ENCODE measurements around the gene SKI. TPM values are rescaled to one million over a fixed set of nuclear protein-coding genes. Genes with fewer than 3 reads are reported as not detected.

The SKI gene
- total and polyA plus RNA-seq, 5 donors from 2014 or later: 0.25 to 218 (median 0.35) TPM

GRCh38 chr1:2283991-2284895, 56.1 kb downstream of the SKI start:
- ATAC-seq (ENCODE audit: low read depth in 2 of 2): no peak
- Histone ChIP-seq H3K27me3 (ENCODE audit: control insufficient read depth, insufficient read depth, low read length) (no peaks in the 10 kb centered on the region), H3K9me3 (ENCODE audit: control insufficient read depth in 2 of 2, low read length in 2 of 2) (no peaks in the 10 kb centered on the region), H3K4me3 (ENCODE audit: low read depth, low read length) (no peak overlapping the region), H3K36me3 (ENCODE audit: control insufficient read depth, insufficient read depth, low read length) (no peaks in the 10 kb centered on the region), H3K27ac (ENCODE audit: insufficient read depth, low read length, poor library complexity, severe bottlenecking) (no peak overlapping the region), H3K4me1 (ENCODE audit: control insufficient read depth, insufficient read depth, low read length, poor library complexity, severe bottlenecking) (peaks cover 32% of the 10 kb centered on the region)
- no peak for DNase-seq
- no peaks in the 10 kb centered on the region for H3K36me3 Mint-ChIP-seq
- H3K27ac Mint-ChIP-seq: no peak overlapping the region
- H3K4me3 Mint-ChIP-seq: no peak overlapping the region
- peaks cover 0 to 44% (median 14%) of the 10 kb centered on the region in 4 donors for H3K4me1 Mint-ChIP-seq
- H3K27me3 Mint-ChIP-seq: no peaks in the 10 kb centered on the region
- no peaks in the 10 kb centered on the region for H3K9me3 Mint-ChIP-seq

GRCh38 chr1:2284932-2285331, 56.8 kb downstream of the SKI start:
- Mint-ChIP-seq H3K9me3 (no peaks in the 10 kb centered on the region), H3K36me3 (no peaks in the 10 kb centered on the region), H3K27me3 (no peaks in the 10 kb centered on the region), H3K4me1 (peaks cover 0 to 49% (median 18%) of the 10 kb centered on the region in 4 donors), H3K27ac (no peak overlapping the region), H3K4me3 (peak overlapping the region in 1 of 4 donors; percentile 47)
- ATAC-seq (ENCODE audit: low read depth in 2 of 2): no peak
- Histone ChIP-seq H3K4me1 (ENCODE audit: control insufficient read depth, insufficient read depth, low read length, poor library complexity, severe bottlenecking) (peaks cover 39% of the 10 kb centered on the region), H3K9me3 (ENCODE audit: control insufficient read depth in 2 of 2, low read length in 2 of 2) (no peaks in the 10 kb centered on the region), H3K27me3 (ENCODE audit: control insufficient read depth, insufficient read depth, low read length) (no peaks in the 10 kb centered on the region), H3K4me3 (ENCODE audit: low read depth, low read length) (no peak overlapping the region), H3K27ac (ENCODE audit: insufficient read depth, low read length, poor library complexity, severe bottlenecking) (no peak overlapping the region), H3K36me3 (ENCODE audit: control insufficient read depth, insufficient read depth, low read length) (no peaks in the 10 kb centered on the region)
- DNase-seq: no peak

GRCh38 chr1:2286923-2287322, 58.8 kb downstream of the SKI start:
- no peak for DNase-seq
- no peak overlapping the region for H3K4me3 ChIP-seq (ENCODE audit: low read depth, low read length)
- no peak for ATAC-seq (ENCODE audit: low read depth in 2 of 2)
- H3K27ac ChIP-seq (ENCODE audit: insufficient read depth, low read length, poor library complexity, severe bottlenecking): no peak overlapping the region
- H3K27me3 ChIP-seq (ENCODE audit: control insufficient read depth, insufficient read depth, low read length): no peaks in the 10 kb centered on the region
- peaks cover 59% of the 10 kb centered on the region for H3K4me1 ChIP-seq (ENCODE audit: control insufficient read depth, insufficient read depth, low read length, poor library complexity, severe bottlenecking)
- no peaks in the 10 kb centered on the region for H3K9me3 Mint-ChIP-seq
- H3K4me1 Mint-ChIP-seq: peaks cover 6 to 68% (median 36%) of the 10 kb centered on the region in 4 donors
- H3K9me3 ChIP-seq (ENCODE audit: control insufficient read depth in 2 of 2, low read length in 2 of 2): no peaks in the 10 kb centered on the region
- H3K36me3 ChIP-seq (ENCODE audit: control insufficient read depth, insufficient read depth, low read length): no peaks in the 10 kb centered on the region
- H3K27me3 Mint-ChIP-seq: no peaks in the 10 kb centered on the region
- H3K27ac Mint-ChIP-seq: peak overlapping the region in 1 of 3 donors; percentile 89
- peak overlapping the region in 2 of 4 donors; percentile 46 to 76 for H3K4me3 Mint-ChIP-seq
- no peaks in the 10 kb centered on the region for H3K36me3 Mint-ChIP-seq

- Histone ChIP-seq H3K27ac (ENCODE audit: insufficient read depth, low read length, poor library complexity, severe bottlenecking) (no peak overlapping the region), H3K36me3 (ENCODE audit: control insufficient read depth, insufficient read depth, low read length) (no peaks in the 10 kb centered on the region), H3K27me3 (ENCODE audit: control insufficient read depth, insufficient read depth, low read length) (no peaks in the 10 kb centered on the region), H3K9me3 (ENCODE audit: control insufficient read depth in 2 of 2, low read length in 2 of 2) (no peaks in the 10 kb centered on the region), H3K4me1 (ENCODE audit: control insufficient read depth, insufficient read depth, low read length, poor library complexity, severe bottlenecking) (peaks cover 66% of the 10 kb centered on the region), H3K4me3 (ENCODE audit: low read depth, low read length) (no peak overlapping the region)
- Mint-ChIP-seq H3K9me3 (no peaks in the 10 kb centered on the region), H3K27ac (peak overlapping the region in 1 of 3 donors; percentile 71), H3K4me1 (peaks cover 6 to 76% (median 39%) of the 10 kb centered on the region in 4 donors), H3K4me3 (peak overlapping the region in 2 of 4 donors; percentile 62 to 84), H3K27me3 (no peaks in the 10 kb centered on the region), H3K36me3 (no peaks in the 10 kb centered on the region)
- no peak for ATAC-seq (ENCODE audit: low read depth in 2 of 2)
- no peak for DNase-seq
Measured at GRCh38 chr1:2287649-2288048, 59.5 kb downstream of the SKI start.

- Histone ChIP-seq H3K27me3 (ENCODE audit: control insufficient read depth, insufficient read depth, low read length) (no peaks in the 10 kb centered on the region), H3K4me1 (ENCODE audit: control insufficient read depth, insufficient read depth, low read length, poor library complexity, severe bottlenecking) (peaks cover 72% of the 10 kb centered on the region), H3K9me3 (ENCODE audit: control insufficient read depth in 2 of 2, low read length in 2 of 2) (no peaks in the 10 kb centered on the region), H3K4me3 (ENCODE audit: low read depth, low read length) (peak overlapping the region; percentile 47), H3K36me3 (ENCODE audit: control insufficient read depth, insufficient read depth, low read length) (no peaks in the 10 kb centered on the region), H3K27ac (ENCODE audit: insufficient read depth, low read length, poor library complexity, severe bottlenecking) (no peak overlapping the region)
- H3K27me3 Mint-ChIP-seq: no peaks in the 10 kb centered on the region
- H3K4me3 Mint-ChIP-seq: peak overlapping the region; percentile 54 to 84 (median 62)
- peaks cover 0 to under 1% (median 0%) of the 10 kb centered on the region in 7 donors for H3K9me3 Mint-ChIP-seq
- peak overlapping the region; percentile 66 to 88 (median 71) for H3K27ac Mint-ChIP-seq
- no peaks in the 10 kb centered on the region for H3K36me3 Mint-ChIP-seq
- no peak for ATAC-seq (ENCODE audit: low read depth in 2 of 2)
- DNase-seq: peak in 2 of 3 donors; percentile 17 to 72
- peaks cover 6 to 79% (median 40%) of the 10 kb centered on the region in 4 donors for H3K4me1 Mint-ChIP-seq
Measured at GRCh38 chr1:2288311-2288710, 60.2 kb downstream of the SKI start.

GRCh38 chr1:2288816-2289536, 60.9 kb downstream of the SKI start:
- H3K27me3 Mint-ChIP-seq: no peaks in the 10 kb centered on the region
- DNase-seq (no peak), ATAC-seq (ENCODE audit: low read depth in 2 of 2) (no peak)
- H3K4me1 ChIP-seq (ENCODE audit: control insufficient read depth, insufficient read depth, low read length, poor library complexity, severe bottlenecking): peaks cover 75% of the 10 kb centered on the region
- H3K4me3 Mint-ChIP-seq: peak overlapping the region; percentile 54 to 89 (median 62)
- H3K27ac ChIP-seq (ENCODE audit: insufficient read depth, low read length, poor library complexity, severe bottlenecking): no peak overlapping the region
- H3K9me3 Mint-ChIP-seq: peaks cover 0 to 2% (median 0%) of the 10 kb centered on the region in 7 donors
- no peaks in the 10 kb centered on the region for H3K36me3 ChIP-seq (ENCODE audit: control insufficient read depth, insufficient read depth, low read length)
- H3K9me3 ChIP-seq (ENCODE audit: control insufficient read depth in 2 of 2, low read length in 2 of 2): no peaks in the 10 kb centered on the region
- H3K27me3 ChIP-seq (ENCODE audit: control insufficient read depth, insufficient read depth, low read length): no peaks in the 10 kb centered on the region
- peak overlapping the region in 2 of 3 donors; percentile 76 to 88 for H3K27ac Mint-ChIP-seq
- no peaks in the 10 kb centered on the region for H3K36me3 Mint-ChIP-seq
- peaks cover 6 to 82% (median 45%) of the 10 kb centered on the region in 4 donors for H3K4me1 Mint-ChIP-seq
- no peak overlapping the region for H3K4me3 ChIP-seq (ENCODE audit: low read depth, low read length)

GRCh38 chr1:2289607-2290006, 61.5 kb downstream of the SKI start:
- H3K36me3 ChIP-seq (ENCODE audit: control insufficient read depth, insufficient read depth, low read length): no peaks in the 10 kb centered on the region
- no peaks in the 10 kb centered on the region for H3K27me3 Mint-ChIP-seq
- peak overlapping the region; percentile 86 to 94 (median 94) for H3K27ac Mint-ChIP-seq
- H3K27ac ChIP-seq (ENCODE audit: insufficient read depth, low read length, poor library complexity, severe bottlenecking): peak overlapping the region; percentile 79
- H3K4me3 ChIP-seq (ENCODE audit: low read depth, low read length): peak overlapping the region; percentile 59
- peak overlapping the region in 3 of 4 donors; percentile 88 to 91 (median 90) for H3K4me3 Mint-ChIP-seq
- H3K36me3 Mint-ChIP-seq: no peaks in the 10 kb centered on the region
- no peaks in the 10 kb centered on the region for H3K27me3 ChIP-seq (ENCODE audit: control insufficient read depth, insufficient read depth, low read length)
- peaks cover 6 to 83% (median 48%) of the 10 kb centered on the region in 4 donors for H3K4me1 Mint-ChIP-seq
- H3K9me3 Mint-ChIP-seq: peaks cover 0 to 2% (median 0%) of the 10 kb centered on the region in 7 donors
- no peak for ATAC-seq (ENCODE audit: low read depth in 2 of 2)
- peaks cover 76% of the 10 kb centered on the region for H3K4me1 ChIP-seq (ENCODE audit: control insufficient read depth, insufficient read depth, low read length, poor library complexity, severe bottlenecking)
- no peak for DNase-seq
- H3K9me3 ChIP-seq (ENCODE audit: control insufficient read depth in 2 of 2, low read length in 2 of 2): no peaks in the 10 kb centered on the region
